NCI-H1417 (cell line): Measurements from ENCODE around the gene RHOT2.

Source experiments
- DNase-seq, 3 experiments: peaks; one replicate each; lab custom pipeline; 2025; lab: John Stamatoyannopoulos, UW

The RHOT2 gene

DNA sequence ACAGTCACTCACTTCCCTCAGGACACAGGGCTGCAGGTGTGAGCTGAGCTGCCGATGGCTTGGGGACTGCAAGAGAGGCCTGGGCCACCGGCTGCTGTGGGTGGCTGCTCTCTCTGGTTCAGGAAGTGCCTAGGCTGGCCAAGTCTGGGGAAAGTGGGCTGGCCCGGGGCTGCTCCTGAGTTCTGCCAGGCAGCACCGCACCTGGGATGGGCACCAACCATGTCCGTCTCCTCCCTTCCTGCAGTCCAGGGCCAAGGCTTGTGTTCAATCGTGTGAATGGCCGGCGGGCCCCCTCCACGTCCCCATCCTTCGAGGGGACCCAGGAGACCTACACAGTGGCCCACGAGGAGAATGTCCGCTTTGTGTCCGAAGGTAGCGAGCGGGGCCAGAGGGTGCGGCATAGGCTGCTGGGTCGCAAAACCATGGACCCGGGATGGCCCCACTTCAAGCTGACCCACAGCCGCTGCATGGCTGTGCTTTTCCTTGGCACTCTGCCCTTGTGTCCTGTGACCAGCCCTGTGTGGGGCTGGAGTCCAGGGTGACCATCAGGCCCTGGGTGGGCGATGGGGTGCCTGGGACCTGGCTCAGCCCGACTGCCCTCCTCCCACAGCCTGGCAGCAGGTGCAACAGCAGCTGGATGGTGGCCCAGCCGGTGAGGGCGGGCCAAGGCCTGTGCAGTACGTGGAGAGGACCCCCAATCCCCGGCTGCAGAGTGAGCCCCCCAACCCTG is 20.6 kb upstream of the RHOT2 start:
- DNase-seq, result no peak

DNA sequence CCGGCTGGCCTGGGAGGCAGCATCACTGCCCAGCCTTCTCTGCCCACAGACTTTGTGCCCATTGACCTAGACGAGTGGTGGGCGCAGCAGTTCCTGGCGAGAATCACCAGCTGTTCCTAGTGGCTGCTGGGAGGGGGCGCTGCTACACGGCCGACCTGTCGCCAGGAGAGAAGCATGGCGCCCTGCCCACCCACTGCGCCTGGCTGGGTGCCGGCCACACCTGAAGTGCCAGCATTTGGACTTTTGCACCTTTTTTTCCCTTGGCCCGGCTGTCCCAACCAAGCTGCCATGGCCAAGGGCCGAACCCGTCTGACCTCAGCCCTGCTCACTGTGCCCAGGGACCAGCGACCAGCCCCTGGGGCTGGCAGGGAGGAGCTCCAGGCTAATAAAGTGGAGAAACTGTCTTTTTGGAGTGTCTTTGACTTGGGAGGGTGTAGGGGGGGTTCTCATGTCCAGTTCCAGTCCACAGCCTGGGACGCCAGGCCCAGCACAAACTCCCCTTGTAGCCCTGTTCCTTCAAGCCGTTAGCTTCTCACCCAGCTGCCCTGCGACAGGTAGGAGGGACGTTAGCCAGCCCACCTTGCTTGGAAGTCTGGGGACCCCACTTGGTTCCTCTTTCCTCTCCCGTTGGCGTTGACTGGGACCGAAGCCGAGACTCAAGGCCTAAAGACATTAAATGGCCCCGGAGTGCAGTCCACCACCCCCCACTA is 19.7 kb upstream of the RHOT2 start:
- DNase-seq, result peak in 2 of 3 experiments; percentile 38 to 44

DNA sequence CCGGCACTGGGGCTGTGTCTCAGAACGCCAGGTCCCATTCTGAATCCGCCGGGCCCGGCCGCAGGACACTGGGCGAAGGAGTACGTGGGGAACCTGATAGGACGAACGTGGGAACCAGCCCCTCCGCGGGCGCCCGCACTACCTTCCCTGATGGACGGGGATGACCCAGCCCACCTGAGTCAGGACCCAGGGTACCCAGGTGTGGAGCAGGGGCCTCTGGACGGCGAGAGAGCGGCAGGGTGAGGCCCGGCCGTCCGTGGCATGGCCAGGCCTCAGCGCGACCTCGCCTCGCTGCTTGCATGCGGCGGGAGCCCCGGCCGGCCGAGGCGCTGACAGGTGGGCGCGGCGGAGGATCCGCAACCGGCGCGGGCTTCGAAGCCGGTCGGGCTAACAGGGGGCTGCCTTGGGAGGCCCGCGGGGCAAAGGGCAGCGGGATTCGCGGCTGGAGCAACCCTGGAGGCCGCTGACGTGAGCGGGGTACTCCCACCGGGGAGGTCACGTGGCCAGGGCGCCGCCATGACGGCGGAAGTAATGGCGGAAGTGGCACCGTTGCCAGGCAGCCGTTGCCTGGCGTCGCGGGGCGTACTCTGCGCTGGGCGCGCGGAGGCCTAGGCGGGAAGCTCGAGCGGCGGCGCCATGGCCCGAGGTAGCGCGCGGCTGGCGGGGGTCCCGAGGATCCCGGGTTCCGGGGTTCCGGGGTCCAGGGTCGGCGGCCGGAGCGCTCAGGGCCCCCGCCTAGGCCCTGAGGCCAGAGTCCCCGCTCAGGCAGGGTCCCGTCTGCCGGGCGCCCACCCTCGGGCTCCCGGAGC is 18.9 kb upstream of the RHOT2 start, which contains the start of gene WDR90:
Gene WDR90, plus strand, starts transcription at position 585 of the 809 bp plus-strand sequence. Its CDS starts 52 bp downstream, at position 637.
- DNase-seq, result peak; percentile 90 to 98 (median 93)

DNA sequence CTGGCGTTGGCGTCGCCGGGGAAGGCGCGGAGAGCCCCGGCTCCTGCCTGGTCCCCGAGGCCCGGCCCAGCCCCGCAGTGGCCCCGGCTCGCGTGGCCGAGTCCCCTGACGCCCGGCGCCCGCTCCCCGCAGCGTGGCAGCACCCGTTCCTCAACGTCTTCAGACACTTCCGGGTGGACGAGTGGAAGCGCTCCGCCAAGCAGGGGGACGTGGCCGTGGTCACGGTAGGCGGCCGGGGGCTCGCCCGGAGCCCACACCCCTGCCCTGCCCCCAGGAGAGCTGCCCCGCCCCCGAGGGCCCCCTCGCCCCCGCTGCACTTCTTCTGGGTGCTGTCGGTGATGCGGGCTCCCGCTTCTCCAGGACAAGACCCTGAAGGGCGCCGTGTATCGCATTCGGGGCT is 18.3 kb upstream of the RHOT2 start:
- peak in 1 of 3 experiments; percentile 64 for DNase-seq

DNA sequence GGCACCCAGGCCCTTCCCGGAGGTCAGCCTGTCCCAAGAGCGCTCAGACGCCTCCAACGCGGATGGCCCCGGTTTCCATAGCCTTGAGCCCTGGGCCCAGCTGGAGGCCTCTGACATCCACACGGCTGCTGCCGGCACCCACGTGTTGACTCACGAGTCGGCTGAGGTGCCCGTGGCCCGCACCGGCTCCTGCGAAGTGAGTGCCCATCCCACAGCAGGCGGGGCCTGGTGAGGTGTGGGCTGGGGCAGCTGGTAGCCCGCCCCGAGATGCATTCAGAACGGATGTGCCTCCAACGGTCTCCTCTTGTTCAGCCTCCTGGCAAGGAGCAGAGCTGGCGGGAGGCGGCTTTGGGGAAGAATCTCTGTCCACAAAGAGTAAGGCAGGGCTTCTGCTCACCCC is 16.1 kb upstream of the RHOT2 start:
- no peak for DNase-seq

DNA sequence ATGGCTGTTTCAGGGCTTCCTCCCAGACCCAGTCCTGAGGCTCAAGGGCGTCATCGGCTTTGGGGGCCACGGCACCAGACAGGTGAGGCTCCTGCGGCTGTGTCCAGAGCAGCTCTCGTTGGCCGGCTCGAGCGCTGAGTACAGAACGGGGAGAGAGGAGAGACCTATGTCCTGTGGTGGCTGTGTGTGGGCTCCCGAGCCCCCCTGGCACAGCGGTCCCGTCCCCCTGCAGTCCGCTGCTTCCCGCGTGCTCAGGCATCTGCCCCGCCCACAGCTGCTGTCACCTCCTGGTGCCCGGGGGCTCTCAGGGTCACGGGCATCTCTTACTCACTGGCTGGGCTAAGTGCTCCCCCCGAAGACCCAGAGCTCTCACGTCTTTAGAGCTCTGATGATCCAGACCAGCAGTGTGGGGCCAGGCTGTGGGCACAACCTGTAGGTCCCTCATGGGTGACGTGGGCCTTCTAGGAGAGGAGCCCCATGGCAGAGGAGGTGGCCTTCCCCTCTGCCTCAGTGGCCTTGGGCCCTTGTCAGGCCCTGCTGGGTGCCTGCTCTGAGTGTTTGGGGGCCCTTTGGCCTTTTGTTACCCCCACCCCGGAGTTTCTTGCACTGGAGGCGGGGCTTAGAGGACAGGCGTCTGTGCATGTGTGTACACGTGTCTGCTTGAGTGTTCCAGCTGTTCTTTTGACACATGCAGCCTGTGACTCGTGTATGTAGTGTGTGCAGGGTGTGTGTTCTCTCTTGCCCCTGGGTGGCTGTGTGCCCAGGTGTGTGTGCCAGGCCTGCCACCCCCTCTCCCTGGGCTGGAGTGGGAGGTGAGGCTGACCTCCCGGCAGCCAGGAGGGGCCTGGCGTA is 15.3 kb upstream of the RHOT2 start:
- no peak for DNase-seq

DNA sequence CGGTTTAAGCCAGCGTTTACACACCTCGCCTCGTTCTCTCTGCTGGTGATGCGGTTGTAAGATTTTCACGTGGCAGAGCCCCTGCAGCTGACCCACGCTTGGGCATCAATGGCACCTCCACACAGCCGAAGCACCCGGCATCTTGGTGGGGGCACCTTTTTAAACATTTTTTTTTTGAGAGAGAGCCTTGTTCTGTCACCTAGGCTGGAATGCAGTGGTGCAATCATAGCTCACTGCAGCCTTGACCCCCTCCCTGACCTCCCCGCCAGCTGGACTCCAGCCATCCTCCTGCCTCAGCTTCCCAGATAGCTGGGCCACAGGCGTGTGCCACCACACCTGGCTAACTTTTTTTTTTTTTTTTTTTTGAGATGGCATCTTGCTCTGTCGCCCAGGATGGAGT is 13.9 kb upstream of the RHOT2 start:
- DNase-seq, result no peak

DNA sequence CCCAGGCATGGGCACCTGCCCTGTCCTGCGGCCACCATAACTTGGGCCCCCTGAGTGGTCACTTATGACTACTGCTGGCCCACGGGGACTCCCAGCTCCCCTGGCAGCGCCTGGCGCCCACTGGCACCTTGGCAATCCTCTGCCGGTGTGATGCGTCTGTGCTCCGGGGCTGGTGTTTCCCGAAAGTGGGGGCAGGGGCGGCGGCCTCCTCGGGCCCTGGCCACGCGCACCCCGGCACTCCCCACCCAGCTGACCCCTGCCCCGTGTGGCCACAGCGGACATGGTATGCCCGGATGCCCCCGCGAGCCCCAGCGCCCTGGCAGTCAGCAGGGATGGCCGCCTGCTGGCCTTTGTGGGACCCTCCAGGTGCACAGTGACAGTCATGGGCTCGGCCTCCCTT is 10.4 kb upstream of the RHOT2 start:
- DNase-seq, result no peak

DNA sequence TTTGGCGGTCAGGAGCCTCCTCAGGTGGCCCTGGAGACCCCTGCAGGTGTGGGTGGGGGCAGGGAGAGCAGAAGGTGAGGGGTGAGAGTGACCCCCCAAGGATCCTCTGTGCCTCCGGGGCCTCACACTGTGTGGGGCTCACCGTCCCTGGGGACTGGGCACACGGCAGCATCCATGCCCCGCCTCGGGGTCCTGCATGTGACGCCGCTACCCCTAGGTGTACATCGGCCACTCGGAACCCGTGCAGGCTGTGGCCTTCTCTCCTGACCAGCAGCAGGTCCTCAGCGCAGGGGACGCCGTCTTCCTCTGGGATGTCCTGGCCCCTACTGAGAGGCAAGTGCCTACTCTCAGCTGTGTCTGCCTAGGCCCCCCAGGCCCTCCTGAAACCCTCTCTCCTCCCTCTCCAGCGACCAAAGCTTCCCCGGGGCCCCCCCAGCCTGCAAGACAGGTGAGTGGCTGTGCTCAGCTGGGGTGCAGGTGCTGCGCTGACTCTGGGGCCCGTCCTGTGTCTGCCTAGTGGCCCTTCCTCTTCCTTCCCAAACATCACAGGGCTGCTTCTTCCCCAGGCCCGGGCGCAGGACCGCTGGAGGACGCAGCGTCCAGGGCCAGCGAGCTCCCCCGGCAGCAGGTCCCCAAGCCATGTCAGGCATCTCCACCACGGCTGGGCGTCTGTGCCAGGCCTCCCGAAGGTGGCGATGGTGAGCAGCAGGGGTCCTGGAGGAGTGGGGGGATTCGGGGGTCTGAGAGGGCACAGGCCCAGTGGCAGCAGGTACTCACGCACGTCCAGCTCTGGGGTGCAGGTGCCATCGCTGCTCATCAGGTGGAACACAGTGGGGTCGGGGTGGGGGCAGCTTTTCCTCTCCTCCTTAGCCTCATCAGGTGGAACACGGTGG is 9.0 kb upstream of the RHOT2 start:
- no peak for DNase-seq

DNA sequence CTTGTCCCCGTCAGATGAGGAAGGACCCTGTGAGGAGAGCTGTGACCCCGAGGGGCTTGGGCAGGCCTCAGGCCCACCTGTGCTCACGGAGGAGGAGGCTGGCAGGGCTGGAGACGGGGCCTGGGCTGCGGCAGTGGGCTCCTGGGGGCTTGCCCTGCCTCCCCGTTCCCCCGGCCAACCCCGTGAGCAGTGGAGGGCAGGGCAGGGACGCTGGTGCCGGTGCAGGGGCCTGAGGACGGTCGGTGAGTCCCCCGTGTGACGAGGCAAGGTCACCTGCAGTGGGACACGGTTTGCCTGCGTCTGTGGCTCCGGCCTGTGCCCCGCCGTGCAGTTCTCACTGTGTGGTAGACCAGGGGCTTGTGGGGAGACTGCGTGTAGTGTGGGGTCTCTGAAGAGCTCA is 8.3 kb upstream of the RHOT2 start:
- no peak for DNase-seq

DNA sequence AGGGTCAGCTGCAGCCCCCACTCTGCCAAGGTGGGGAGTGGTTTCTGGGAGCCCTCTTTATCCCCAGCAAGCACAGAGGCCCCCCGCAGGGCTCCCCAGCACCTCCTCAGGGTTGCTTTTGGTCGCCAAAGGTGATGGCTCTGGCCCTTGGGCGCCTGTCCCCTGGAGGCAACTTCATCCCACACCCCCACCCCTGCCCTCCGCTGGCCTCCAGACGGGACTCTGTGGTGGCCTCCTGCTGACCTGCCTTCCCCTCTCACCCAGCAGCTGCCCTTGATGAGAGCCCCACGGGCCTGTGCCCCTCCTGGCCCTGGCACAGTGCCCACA is 7.8 kb upstream of the RHOT2 start:
- DNase-seq, result no peak

DNA sequence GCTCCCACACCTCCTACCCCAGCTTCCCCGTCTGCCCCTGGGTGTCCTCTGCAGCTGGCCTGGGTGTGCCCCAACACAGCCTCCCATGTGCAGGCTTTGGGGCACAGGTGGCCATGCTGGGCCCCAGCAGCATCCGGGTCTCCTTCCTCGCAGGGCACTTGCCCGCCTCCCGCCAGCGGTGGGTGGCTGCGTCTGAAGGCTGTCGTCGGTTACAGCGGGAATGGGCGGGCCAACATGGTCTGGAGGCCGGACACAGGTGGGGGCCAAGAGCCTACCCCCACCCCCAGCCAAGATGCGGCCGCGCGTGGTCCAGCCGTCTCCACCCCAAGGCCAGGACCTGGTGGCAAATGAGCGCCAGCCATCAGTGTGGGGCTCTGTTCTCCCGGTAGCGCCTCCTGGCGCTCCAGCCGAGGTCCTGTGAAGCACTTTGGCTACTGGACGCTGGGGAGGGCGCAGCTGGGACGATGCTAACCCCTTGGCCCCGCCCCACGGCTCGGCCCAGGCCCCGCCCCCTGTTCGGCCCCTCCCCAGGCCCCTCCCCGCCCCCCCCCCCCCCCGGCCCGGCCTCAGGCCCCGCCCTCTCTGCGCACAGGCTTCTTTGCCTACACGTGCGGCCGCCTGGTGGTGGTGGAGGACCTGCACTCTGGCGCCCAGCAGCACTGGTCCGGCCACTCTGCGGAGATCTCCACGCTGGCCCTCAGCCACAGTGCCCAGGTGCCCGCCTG is 7.3 kb upstream of the RHOT2 start:
- DNase-seq, result peak; percentile 86 to 91 (median 89)

DNA sequence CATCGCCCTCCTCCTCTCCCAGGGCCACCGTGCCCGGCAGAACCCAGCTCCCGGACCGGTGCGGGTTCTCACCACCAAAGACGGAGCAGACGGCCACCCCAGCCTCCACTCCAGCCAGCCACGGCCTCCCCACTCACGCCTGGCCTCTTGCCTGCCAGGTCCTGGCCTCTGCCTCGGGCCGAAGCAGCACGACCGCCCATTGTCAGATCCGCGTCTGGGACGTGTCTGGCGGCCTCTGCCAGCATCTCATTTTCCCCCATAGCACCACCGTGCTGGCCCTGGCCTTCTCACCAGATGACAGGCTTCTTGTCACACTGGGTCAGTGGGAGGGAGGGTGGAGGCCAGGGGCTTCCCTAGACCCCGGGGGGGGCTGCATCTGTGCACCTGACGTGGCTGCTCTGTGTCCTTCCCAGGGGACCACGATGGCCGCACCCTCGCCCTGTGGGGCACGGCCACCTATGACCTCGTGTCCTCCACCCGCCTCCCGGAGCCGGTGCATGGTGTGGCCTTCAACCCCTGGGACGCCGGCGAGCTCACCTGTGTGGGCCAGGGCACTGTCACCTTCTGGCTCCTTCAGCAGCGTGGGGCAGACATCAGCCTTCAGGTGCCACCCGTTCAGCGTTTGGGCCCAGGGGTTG is 6.6 kb upstream of the RHOT2 start:
- no peak for DNase-seq

DNA sequence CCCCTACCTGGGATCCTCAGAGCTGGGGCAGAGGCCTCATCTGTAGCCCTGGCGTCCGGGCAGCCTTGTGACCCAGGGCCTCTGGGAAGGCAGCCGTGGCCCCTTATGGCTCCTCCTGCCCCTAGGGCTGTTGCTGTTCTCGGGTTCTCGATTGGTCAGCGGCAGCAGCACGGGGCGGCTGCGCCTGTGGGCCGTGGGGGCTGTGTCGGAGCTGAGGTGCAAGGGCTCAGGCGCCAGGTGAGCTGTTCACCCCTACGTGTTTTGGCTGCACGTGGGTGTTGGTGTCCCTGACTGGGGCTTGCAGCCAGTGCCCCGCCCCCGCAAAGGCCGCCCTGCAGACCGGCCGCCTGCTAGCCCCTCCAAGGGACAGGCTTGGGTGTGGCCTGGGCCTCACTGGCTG is 5.8 kb upstream of the RHOT2 start:
- DNase-seq, result no peak

DNA sequence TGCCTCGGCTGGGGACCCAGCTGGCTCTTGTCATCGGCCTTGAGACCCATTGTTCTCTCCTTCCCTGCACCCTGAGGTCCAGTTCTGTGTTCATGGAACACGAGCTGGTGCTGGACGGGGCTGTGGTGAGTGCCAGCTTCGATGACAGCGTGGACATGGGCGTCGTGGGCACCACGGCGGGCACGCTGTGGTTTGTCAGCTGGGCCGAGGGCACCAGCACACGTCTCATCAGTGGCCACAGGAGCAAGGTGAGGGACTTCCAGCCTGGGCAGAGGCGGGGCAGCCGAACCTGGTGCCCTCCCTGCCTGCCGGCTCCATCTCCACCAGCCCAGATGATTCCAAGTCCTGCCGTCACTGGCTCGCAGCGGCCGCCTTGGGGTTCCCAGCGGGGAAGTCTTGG is 5.3 kb upstream of the RHOT2 start:
- no peak for DNase-seq

DNA sequence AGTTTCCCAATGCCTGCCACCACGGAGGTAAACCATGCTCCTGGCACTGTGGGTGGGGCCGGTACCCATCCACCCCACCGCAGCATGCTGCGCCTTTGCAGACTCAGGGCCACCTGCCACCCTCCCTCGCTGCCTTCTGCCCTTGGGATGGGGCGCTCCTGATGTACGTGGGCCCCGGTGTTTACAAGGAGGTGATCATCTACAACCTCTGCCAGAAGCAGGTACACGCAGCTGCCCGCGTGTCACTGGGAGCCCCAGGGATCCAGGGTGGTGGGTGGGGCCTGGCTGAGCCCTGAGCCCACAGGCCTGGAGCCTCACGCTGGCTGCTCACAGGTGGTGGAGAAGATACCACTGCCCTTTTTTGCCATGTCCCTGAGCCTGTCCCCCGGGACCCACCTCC is 1.4 kb upstream of the RHOT2 start:
- no peak for DNase-seq

DNA sequence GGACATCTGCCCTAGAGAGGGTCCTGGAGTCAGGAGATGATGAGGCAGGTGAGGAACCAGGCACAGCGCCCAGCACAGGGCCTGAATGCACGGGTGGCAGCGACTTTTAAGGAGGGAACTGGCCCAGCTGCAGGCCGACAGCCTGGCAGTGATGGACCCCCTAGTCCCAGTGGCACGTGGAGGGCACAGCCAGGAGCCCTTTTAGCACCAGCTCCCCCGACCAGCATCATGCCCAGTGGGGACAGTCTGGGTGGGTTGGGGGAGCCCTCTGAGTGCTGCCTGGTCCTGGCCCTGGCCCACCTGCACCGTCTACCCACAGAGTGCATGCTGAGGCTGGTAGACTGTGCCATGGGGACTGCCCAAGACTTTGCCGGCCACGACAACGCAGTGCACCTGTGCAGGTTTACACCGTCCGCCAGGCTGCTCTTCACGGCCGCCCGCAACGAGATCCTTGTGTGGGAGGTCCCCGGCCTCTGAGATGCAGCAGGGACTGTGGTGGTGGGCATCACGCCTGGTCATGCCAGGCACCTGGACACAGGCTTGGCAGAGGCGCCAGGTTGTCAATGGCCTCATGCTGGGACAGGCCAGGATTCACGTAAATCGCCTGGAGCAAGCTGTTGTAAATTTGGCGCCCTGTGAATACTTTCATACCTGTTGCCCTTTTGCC is 686 bp upstream of the RHOT2 start:
- peak in 1 of 3 experiments; percentile 14 for DNase-seq

DNA sequence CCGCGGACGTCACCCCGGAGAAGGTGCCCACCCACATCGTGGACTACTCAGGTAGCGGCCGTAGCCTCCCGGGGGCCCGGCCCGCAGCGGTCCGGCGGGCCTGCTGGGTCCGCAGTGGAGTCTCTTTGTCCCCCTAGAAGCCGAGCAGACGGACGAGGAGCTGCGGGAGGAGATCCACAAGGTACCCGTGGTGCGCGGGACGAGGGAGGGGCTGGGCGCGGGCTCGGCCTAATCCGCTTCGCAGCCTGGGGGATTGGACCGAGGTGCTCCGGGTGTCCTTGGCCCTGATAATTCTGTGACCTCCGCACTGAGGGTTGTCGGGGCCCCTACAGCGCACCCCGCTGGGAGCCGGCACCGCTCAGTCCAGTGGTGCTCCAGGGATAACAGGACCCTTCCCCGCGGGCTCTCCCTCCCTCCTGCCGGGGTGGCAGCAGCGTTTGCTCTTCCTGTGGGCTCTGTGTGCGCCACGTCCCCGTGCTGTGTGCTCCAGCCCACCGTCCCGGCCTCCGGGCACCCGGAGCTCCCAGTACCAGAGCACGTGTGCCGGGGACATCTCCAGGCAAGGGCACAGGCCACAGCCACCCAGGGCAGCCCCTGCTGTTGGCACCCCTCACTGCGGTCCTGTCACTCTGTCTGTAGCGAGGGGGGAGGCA is 713 bp downstream of the RHOT2 start:
- DNase-seq, result no peak

DNA sequence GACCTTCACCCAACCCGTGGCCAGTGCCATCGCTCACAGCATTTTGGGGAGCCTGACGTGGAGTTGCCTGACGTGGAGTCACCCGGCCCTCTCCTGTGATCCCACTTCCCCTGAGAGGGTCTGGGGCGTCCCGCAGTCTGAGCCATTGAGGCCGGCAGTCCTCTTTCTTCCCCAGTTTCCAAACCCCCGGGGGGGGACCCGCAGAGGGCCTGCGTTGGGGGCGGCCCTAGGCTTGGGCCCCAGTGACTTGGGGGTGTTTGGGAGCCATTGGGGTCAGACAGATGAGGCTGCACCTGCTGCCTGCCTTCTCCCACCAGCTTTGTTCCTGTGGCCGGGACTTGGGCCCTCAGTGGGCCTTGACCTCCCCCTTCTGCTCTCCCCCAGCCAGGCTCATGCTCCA is 1.7 kb downstream of the RHOT2 start:
- DNase-seq, result no peak
